ENCODE results near the gene ISCA1. TPM values are rescaled to one million over a fixed set of nuclear protein-coding genes. Genes with fewer than 3 reads are reported as not detected.

Gene ISCA1
- total RNA-seq, 2 donors from 2014 or later: 20.3 to 22.4 TPM

DNA sequence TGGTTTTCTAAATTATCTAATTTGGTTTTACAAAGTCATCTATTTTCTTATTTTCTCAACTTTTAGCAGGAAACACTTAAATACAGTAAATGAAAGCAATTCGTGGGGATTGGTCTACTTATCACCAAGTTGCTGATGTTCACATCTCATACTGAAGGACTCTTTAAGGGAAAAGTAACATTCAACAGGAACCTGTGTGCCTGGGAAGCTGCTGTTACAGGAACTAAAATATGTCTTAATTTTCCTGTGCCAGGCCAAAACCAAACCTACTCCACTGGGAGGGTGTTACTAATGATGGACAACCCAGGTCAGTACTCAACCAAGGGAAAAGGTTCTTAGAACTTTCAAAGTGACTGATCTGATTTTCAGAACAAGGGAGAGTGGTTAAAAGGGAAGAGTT lies 5.3 kb downstream of the ISCA1 start:
- DNase-seq: no peak
- TF ChIP-seq, protein P1, sequence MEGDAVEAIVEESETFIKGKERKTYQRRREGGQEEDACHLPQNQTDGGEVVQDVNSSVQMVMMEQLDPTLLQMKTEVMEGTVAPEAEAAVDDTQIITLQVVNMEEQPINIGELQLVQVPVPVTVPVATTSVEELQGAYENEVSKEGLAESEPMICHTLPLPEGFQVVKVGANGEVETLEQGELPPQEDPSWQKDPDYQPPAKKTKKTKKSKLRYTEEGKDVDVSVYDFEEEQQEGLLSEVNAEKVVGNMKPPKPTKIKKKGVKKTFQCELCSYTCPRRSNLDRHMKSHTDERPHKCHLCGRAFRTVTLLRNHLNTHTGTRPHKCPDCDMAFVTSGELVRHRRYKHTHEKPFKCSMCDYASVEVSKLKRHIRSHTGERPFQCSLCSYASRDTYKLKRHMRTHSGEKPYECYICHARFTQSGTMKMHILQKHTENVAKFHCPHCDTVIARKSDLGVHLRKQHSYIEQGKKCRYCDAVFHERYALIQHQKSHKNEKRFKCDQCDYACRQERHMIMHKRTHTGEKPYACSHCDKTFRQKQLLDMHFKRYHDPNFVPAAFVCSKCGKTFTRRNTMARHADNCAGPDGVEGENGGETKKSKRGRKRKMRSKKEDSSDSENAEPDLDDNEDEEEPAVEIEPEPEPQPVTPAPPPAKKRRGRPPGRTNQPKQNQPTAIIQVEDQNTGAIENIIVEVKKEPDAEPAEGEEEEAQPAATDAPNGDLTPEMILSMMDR (IDR thresholded peaks at IDR 0.05): no peak
- Histone ChIP-seq H3K27ac (no peak overlapping the region), H3K27me3 (no peaks in the 10 kb centered on the region), H3K4me1 (peaks cover 3% of the 10 kb centered on the region), H3K9me3 (no peaks in the 10 kb centered on the region), H3K9ac (ENCODE audit: low read depth in 2 of 2, low read length in 2 of 2) (no peak overlapping the region), H3K4me3 (no peak overlapping the region), H3K36me3 (no peaks in the 10 kb centered on the region)
- intact Hi-C loops (cut with DNase I): no loop called here

GRCh38 chr9:86275962-86276361 lies 6.4 kb downstream of the ISCA1 start:
- TF ChIP-seq, protein P1 (IDR thresholded peaks at IDR 0.05): no peak
- Histone ChIP-seq H3K27ac (no peak overlapping the region), H3K36me3 (no peaks in the 10 kb centered on the region), H3K9me3 (no peaks in the 10 kb centered on the region), H3K27me3 (no peaks in the 10 kb centered on the region), H3K4me3 (no peak overlapping the region), H3K9ac (ENCODE audit: low read depth in 2 of 2, low read length in 2 of 2) (no peak overlapping the region), H3K4me1 (peaks cover 3% of the 10 kb centered on the region)
- DNase-seq: no peak
- intact Hi-C loops (cut with DNase I): no loop called here

- intact Hi-C loops (cut with DNase I): no loop called here
- DNase-seq: no peak
- H3K36me3 ChIP-seq: no peaks in the 10 kb centered on the region
- H3K27ac ChIP-seq: no peak overlapping the region
- H3K27me3 ChIP-seq: no peaks in the 10 kb centered on the region
- TF ChIP-seq, protein P1 (IDR thresholded peaks at IDR 0.05): no peak
- no peaks in the 10 kb centered on the region for H3K9me3 ChIP-seq
- no peak overlapping the region for H3K9ac ChIP-seq (ENCODE audit: low read depth in 2 of 2, low read length in 2 of 2)
- peaks cover under 1% of the 10 kb centered on the region for H3K4me1 ChIP-seq
- no peak overlapping the region for H3K4me3 ChIP-seq
Observed at GRCh38 chr9:86274821-86275643, 7.3 kb downstream of the ISCA1 start.

GRCh38 chr9:86272221-86272620 lies 10.1 kb downstream of the ISCA1 start:
- no peak for DNase-seq
- Histone ChIP-seq H3K4me1 (no peaks in the 10 kb centered on the region), H3K36me3 (no peaks in the 10 kb centered on the region), H3K9ac (ENCODE audit: low read depth in 2 of 2, low read length in 2 of 2) (no peak overlapping the region), H3K9me3 (no peaks in the 10 kb centered on the region), H3K4me3 (no peak overlapping the region), H3K27me3 (no peaks in the 10 kb centered on the region), H3K27ac (no peak overlapping the region)
- TF ChIP-seq, protein P1 (IDR thresholded peaks at IDR 0.05): no peak
- intact Hi-C loops (cut with DNase I): no loop called here

GRCh38 chr9:86263876-86264275 lies 18.5 kb downstream of the ISCA1 start:
- H3K4me3 ChIP-seq: no peak overlapping the region
- H3K9me3 ChIP-seq: no peaks in the 10 kb centered on the region
- no peak for DNase-seq
- H3K36me3 ChIP-seq: no peaks in the 10 kb centered on the region
- no peaks in the 10 kb centered on the region for H3K27me3 ChIP-seq
- H3K27ac ChIP-seq: no peak overlapping the region
- intact Hi-C loops (cut with DNase I): no loop called here
- no peaks in the 10 kb centered on the region for H3K4me1 ChIP-seq
- no peak overlapping the region for H3K9ac ChIP-seq (ENCODE audit: low read depth in 2 of 2, low read length in 2 of 2)
- TF ChIP-seq, protein P1 (IDR thresholded peaks at IDR 0.05): no peak
